Tibial nerve (tissue), 3 donors: ENCODE measurements around the gene FAM131B.

Experiments
- POLR2A ChIP-seq, 2 donors: fragments of 450-650 bp; IDR thresholded peaks; one replicate each; pipeline ENCODE4 v1.6.1; 2017; ENCODE audit warnings: antibody characterized with exemption in 2 of 2, mild to moderate bottlenecking in 2 of 2, moderate library complexity in 2 of 2
- TF ChIP-seq, protein P1 (sequence below), 5 experiments: fragments of 200-600 bp in 3 of 5; fragments of 450-650 bp in 2 of 5; sonication (generic) in 3 of 5; IDR thresholded peaks; one replicate each; pipeline ENCODE4 v1.5.1; 2016 to 2019; ENCODE audit warnings: antibody characterized with exemption in 5 of 5, mild to moderate bottlenecking in 3 of 5, moderate library complexity in 2 of 5

DNA sequence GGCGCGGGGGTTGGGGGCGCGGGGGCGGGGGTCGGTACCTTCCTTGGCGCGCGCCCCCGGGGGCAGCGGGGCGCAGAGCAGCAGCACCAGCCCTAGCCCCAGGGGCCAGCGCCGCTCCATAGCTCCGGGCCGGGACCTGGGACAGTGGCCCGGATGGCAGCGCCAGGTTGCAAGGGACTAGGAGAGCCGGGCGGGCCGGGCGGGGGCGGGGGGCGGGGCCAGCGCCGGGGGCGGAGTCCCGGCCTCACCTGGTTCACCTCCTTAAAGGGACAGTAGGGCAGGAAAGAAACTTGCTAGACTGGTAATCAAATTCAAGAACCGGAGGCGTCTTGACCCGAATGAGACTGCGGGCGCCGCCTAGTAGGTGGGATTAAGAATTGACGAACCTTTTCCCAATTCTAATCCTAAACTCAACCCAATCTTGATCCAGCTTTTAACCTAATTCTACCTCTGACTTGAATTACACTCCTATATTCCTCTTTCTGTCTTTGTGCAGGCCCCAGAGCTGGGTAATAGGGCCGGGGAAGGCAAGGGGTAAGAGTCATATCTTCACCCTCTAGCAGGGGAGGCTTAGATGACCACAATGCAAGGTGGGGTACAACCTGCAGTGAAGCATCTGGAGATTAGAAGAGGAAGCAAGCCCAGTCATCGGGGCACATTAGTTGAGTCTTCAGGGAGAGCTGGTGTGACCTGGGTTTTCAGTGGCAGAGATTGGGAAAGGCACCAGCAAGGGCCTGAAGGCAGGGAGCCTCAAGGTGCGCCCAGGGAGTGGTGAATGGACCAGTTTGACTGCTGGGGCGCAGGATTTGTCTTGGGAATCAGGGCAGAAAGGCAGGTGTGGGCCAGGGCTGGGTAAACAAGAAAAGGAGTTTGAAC, 46.4 kb upstream of the FAM131B start, which contains the start of gene EPHA1:
- TF ChIP-seq, protein P1, sequence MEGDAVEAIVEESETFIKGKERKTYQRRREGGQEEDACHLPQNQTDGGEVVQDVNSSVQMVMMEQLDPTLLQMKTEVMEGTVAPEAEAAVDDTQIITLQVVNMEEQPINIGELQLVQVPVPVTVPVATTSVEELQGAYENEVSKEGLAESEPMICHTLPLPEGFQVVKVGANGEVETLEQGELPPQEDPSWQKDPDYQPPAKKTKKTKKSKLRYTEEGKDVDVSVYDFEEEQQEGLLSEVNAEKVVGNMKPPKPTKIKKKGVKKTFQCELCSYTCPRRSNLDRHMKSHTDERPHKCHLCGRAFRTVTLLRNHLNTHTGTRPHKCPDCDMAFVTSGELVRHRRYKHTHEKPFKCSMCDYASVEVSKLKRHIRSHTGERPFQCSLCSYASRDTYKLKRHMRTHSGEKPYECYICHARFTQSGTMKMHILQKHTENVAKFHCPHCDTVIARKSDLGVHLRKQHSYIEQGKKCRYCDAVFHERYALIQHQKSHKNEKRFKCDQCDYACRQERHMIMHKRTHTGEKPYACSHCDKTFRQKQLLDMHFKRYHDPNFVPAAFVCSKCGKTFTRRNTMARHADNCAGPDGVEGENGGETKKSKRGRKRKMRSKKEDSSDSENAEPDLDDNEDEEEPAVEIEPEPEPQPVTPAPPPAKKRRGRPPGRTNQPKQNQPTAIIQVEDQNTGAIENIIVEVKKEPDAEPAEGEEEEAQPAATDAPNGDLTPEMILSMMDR (IDR thresholded peaks at IDR 0.05): peak; percentile 12 to 31 (median 20)
- no peak for TF ChIP-seq POLR2A (IDR thresholded peaks at IDR 0.05)
